ENCODE results near the gene DXO.
"Not testable (repeated sequence)": the region's sequence is repeated elsewhere in the genome, so short reads cannot be mapped to it uniquely, and the experiment has no call there.

The DXO gene

GRCh38 chr6:31945154-31945506 is 26.8 kb downstream of the DXO start:
- no peak overlapping the region for H3K4me3 ChIP-seq (ENCODE audit: low read depth, low read length)
- DNase-seq (ENCODE audit: low read depth) = no peak
- TF ChIP-seq MYC (IDR thresholded peaks at IDR 0.05; ENCODE audit: low read depth, low read length) (no peak), MAX (IDR thresholded peaks at IDR 0.05; ENCODE audit: low read depth, low read length) (no peak), CTCF (IDR thresholded peaks at IDR 0.05; ENCODE audit: low read depth, low read length) (no peak), POLR2A (IDR thresholded peaks at IDR 0.05; ENCODE audit: extremely low read depth, insufficient read length) (no peak)

- no peak for DNase-seq (ENCODE audit: low read depth)
- no peak overlapping the region for H3K4me3 ChIP-seq (ENCODE audit: low read depth, low read length)
- TF ChIP-seq MYC (IDR thresholded peaks at IDR 0.05; ENCODE audit: low read depth, low read length) (no peak), CTCF (IDR thresholded peaks at IDR 0.05; ENCODE audit: low read depth, low read length) (no peak), MAX (IDR thresholded peaks at IDR 0.05; ENCODE audit: low read depth, low read length) (no peak), POLR2A (IDR thresholded peaks at IDR 0.05; ENCODE audit: extremely low read depth, insufficient read length) (no peak)
Observed at GRCh38 chr6:31943742-31944141, 28.2 kb downstream of the DXO start.

- no peak overlapping the region for H3K4me3 ChIP-seq (ENCODE audit: low read depth, low read length)
- no peak for TF ChIP-seq POLR2A (IDR thresholded peaks at IDR 0.05; ENCODE audit: extremely low read depth, insufficient read length)
- no peak for TF ChIP-seq MAX (IDR thresholded peaks at IDR 0.05; ENCODE audit: low read depth, low read length)
- TF ChIP-seq MYC (IDR thresholded peaks at IDR 0.05; ENCODE audit: low read depth, low read length) = no peak
- no peak for DNase-seq (ENCODE audit: low read depth)
Observed at GRCh38 chr6:31940256-31940664, 31.7 kb downstream of the DXO start.

GRCh38 chr6:31935823-31936222 is 36.1 kb downstream of the DXO start:
- DNase-seq (ENCODE audit: low read depth) = no peak
- no peak overlapping the region for H3K4me3 ChIP-seq (ENCODE audit: low read depth, low read length)
- TF ChIP-seq CTCF (IDR thresholded peaks at IDR 0.05; ENCODE audit: low read depth, low read length) = no peak
- TF ChIP-seq POLR2A (IDR thresholded peaks at IDR 0.05; ENCODE audit: extremely low read depth, insufficient read length) = no peak
- no peak for TF ChIP-seq MYC (IDR thresholded peaks at IDR 0.05; ENCODE audit: low read depth, low read length)
- TF ChIP-seq MAX (IDR thresholded peaks at IDR 0.05; ENCODE audit: low read depth, low read length) = no peak

- TF ChIP-seq CTCF (IDR thresholded peaks at IDR 0.05; ENCODE audit: low read depth, low read length) (no peak), MYC (IDR thresholded peaks at IDR 0.05; ENCODE audit: low read depth, low read length) (no peak), MAX (IDR thresholded peaks at IDR 0.05; ENCODE audit: low read depth, low read length) (no peak), POLR2A (IDR thresholded peaks at IDR 0.05; ENCODE audit: extremely low read depth, insufficient read length) (no peak)
- peak; percentile 28 for DNase-seq (ENCODE audit: low read depth)
- H3K4me3 ChIP-seq (ENCODE audit: low read depth, low read length) = no peak overlapping the region
Observed at GRCh38 chr6:31935021-31935420, 36.9 kb downstream of the DXO start.

GRCh38 chr6:31933537-31933936 is 38.4 kb downstream of the DXO start:
- H3K4me3 ChIP-seq (ENCODE audit: low read depth, low read length) = no peak overlapping the region
- no peak for DNase-seq (ENCODE audit: low read depth)
- no peak for TF ChIP-seq MAX (IDR thresholded peaks at IDR 0.05; ENCODE audit: low read depth, low read length)
- no peak for TF ChIP-seq POLR2A (IDR thresholded peaks at IDR 0.05; ENCODE audit: extremely low read depth, insufficient read length)
- no peak for TF ChIP-seq MYC (IDR thresholded peaks at IDR 0.05; ENCODE audit: low read depth, low read length)
- TF ChIP-seq CTCF (IDR thresholded peaks at IDR 0.05; ENCODE audit: low read depth, low read length) = no peak

GRCh38 chr6:31932137-31932536 is 39.8 kb downstream of the DXO start:
- H3K4me3 ChIP-seq (ENCODE audit: low read depth, low read length); DNase-seq (ENCODE audit: low read depth): not testable (repeated sequence)
